Prostate gland (tissue), 2 donors: Measurements from ENCODE around the gene PCDHA6. TPM values are rescaled to one million over a fixed set of nuclear protein-coding genes. Genes with fewer than 3 reads are reported as not detected.
"Not testable (repeated sequence)": the region's sequence is repeated elsewhere in the genome, so short reads cannot be mapped to it uniquely, and the experiment has no call there.

Source experiments
- DNase-seq: peaks from one replicate; pipeline ENCODE4 v3.0.0-alpha.2; 2019; ENCODE audit warnings: low spot score
- H3K27ac ChIP-seq, 2 donors: fragments of 200-600 bp; sonication (generic); 2 replicates each; pipeline ENCODE4 v1.5.1; 2017 to 2019
- H3K27me3 ChIP-seq: fragments of 200-600 bp; sonication (generic); replicated peaks from 2 replicates; pipeline ENCODE4 v1.5.1; 2019; ENCODE audit not compliant: insufficient read depth
- H3K36me3 ChIP-seq, 2 donors: fragments of 200-600 bp; sonication (generic); 1 replicate in 1 of 2; 2 replicates in 1 of 2; pipeline versions ENCODE4 v1.5.1 to v1.8.1; 2017 to 2019
- H3K4me1 ChIP-seq: fragments of 200-600 bp; sonication (generic); replicated peaks from 2 replicates; pipeline ENCODE4 v1.5.1; 2019
- H3K4me3 ChIP-seq, 2 donors: fragments of 200-600 bp; sonication (generic); 2 replicates each; pipeline ENCODE4 v1.5.1; 2017 to 2019
- H3K9me3 ChIP-seq: fragments of 200-600 bp; sonication (generic); 2 replicates; pipeline ENCODE4 v1.5.1; 2017
- POLR2A ChIP-seq: fragments of 450-650 bp; IDR thresholded peaks from one replicate; pipeline ENCODE4 v1.6.1; 2016; ENCODE audit warnings: antibody characterized with exemption, mild to moderate bottlenecking
- POLR2AphosphoS5 ChIP-seq: sonication (generic); formaldehyde crosslinking; IDR thresholded peaks from one replicate; pipeline ENCODE4 v1.6.1; 2017; ENCODE audit warnings: antibody characterized with exemption
- WGBS: methylation state at CpG from one replicate; pipeline ENCODE4 v1.1.5; 2018; 5-methylcytosine and 5-hydroxymethylcytosine counted together
- intact Hi-C: fragments of 100-400 bp; cut with DNase I; formaldehyde crosslinking; loops from one replicate; pipeline ENCODE4 v1.14.2; 2022
- total RNA-seq, 2 donors: library from RNA; depleted of rRNA; stranded (reverse); fragments of >200 nt; gene quantifications; one replicate each; pipeline ENCODE4 v1.1.0, GENCODE V29; 2016
- TF ChIP-seq, protein P1 (sequence below), 4 experiments: fragments of 200-600 bp in 2 of 4; fragments of 450-650 bp in 2 of 4; sonication (generic) in 2 of 4; IDR thresholded peaks; 1 replicate in 3 of 4; 2 replicates in 1 of 4; pipeline ENCODE4 v1.5.1; 2016 to 2019; ENCODE audit warnings: antibody characterized with exemption in 4 of 4, mild to moderate bottlenecking in 2 of 4, moderate library complexity in 2 of 4

PCDHA6 gene, protein sequence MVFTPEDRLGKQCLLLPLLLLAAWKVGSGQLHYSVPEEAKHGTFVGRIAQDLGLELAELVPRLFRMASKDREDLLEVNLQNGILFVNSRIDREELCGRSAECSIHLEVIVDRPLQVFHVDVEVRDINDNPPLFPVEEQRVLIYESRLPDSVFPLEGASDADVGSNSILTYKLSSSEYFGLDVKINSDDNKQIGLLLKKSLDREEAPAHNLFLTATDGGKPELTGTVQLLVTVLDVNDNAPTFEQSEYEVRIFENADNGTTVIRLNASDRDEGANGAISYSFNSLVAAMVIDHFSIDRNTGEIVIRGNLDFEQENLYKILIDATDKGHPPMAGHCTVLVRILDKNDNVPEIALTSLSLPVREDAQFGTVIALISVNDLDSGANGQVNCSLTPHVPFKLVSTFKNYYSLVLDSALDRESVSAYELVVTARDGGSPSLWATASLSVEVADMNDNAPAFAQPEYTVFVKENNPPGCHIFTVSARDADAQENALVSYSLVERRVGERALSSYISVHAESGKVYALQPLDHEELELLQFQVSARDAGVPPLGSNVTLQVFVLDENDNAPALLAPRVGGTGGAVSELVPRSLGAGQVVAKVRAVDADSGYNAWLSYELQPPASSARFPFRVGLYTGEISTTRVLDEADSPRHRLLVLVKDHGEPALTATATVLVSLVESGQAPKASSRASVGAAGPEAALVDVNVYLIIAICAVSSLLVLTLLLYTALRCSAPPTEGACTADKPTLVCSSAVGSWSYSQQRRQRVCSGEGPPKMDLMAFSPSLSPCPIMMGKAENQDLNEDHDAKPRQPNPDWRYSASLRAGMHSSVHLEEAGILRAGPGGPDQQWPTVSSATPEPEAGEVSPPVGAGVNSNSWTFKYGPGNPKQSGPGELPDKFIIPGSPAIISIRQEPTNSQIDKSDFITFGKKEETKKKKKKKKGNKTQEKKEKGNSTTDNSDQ
- 1 to 10 TPM; 1.9 to 2.2 TPM for total RNA-seq

DNA sequence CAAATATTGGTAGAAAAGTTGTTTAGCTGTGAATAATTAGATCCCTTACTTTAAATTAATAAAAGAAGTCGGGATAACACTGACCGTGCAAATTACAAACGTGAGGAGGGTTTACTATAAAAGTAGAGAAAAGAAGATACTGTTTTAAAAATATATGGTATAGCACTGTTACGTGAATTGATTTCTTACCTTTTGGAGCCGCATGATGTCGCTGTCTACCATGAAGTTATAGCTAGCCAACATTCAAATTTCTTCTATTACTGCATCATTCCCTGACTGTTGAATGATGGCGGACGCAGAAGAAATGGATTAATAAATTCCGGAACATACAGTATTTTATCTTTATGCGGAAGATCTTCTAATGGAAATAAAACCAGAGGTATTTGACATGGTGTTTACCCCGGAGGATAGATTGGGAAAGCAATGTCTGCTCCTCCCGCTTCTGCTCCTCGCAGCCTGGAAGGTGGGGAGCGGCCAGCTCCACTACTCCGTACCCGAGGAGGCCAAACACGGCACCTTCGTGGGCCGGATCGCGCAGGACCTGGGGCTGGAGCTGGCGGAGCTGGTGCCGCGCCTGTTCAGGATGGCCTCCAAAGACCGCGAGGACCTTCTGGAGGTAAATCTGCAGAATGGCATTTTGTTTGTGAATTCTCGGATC, at the start of gene PCDHA6:
Gene PCDHA6, plus strand, starts transcription at position 257 of the 658 bp plus-strand sequence. Its CDS starts 132 bp downstream, at position 389.
- H3K9me3 ChIP-seq: no peaks in the 10 kb centered on the region
- H3K4me3 ChIP-seq: peak within 1 kb of the TSS in 1 of 2 donors; percentile 14
- H3K27ac ChIP-seq: no peak within 1 kb of the TSS
- intact Hi-C loops: no loop called here
- TF ChIP-seq POLR2A: no peak
- TF ChIP-seq, protein P1, sequence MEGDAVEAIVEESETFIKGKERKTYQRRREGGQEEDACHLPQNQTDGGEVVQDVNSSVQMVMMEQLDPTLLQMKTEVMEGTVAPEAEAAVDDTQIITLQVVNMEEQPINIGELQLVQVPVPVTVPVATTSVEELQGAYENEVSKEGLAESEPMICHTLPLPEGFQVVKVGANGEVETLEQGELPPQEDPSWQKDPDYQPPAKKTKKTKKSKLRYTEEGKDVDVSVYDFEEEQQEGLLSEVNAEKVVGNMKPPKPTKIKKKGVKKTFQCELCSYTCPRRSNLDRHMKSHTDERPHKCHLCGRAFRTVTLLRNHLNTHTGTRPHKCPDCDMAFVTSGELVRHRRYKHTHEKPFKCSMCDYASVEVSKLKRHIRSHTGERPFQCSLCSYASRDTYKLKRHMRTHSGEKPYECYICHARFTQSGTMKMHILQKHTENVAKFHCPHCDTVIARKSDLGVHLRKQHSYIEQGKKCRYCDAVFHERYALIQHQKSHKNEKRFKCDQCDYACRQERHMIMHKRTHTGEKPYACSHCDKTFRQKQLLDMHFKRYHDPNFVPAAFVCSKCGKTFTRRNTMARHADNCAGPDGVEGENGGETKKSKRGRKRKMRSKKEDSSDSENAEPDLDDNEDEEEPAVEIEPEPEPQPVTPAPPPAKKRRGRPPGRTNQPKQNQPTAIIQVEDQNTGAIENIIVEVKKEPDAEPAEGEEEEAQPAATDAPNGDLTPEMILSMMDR (IDR thresholded peaks at IDR 0.05): peak in 1 of 4 experiments; percentile 12
- no peaks in the 10 kb centered on the region for H3K36me3 ChIP-seq
- no peak for DNase-seq
- H3K27me3 ChIP-seq: peaks cover 2% of the 10 kb centered on the region
- no peaks in the 10 kb centered on the region for H3K4me1 ChIP-seq
- 17% methylated on average over 27 of the region's 27 CpGs for WGBS

DNA sequence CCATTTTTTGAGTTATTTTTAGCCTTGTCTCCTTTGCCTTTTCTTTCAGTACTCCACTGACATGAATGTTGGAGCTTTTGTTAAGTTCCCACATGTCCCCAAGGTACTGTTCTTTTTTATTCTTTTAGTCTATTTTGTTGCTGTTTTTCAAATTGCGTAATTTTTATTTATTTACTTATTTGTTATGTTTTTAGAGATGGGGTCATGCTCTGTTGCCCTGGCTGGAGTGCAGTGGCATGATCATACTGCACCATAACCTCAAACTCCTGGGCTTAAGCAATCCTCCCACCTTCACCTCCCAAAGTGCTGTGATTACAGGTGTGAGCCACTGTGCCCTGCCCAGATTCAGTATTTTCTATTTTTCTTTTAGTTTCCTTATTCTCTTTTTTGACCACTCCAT, 47.2 kb upstream of the PCDHA6 start:
- Histone ChIP-seq H3K9me3 (no peaks in the 10 kb centered on the region), H3K27ac (no peak overlapping the region), H3K36me3 (no peaks in the 10 kb centered on the region), H3K4me1 (no peaks in the 10 kb centered on the region), H3K27me3 (no peaks in the 10 kb centered on the region), H3K4me3 (no peak overlapping the region)
- no peak for DNase-seq
- TF ChIP-seq POLR2A (no peak), POLR2AphosphoS5 (no peak)
- TF ChIP-seq, protein P1 (IDR thresholded peaks at IDR 0.05): no peak
- intact Hi-C loops: no loop called here
- 96% methylated on average over 1 of the region's 1 CpG for WGBS

DNA sequence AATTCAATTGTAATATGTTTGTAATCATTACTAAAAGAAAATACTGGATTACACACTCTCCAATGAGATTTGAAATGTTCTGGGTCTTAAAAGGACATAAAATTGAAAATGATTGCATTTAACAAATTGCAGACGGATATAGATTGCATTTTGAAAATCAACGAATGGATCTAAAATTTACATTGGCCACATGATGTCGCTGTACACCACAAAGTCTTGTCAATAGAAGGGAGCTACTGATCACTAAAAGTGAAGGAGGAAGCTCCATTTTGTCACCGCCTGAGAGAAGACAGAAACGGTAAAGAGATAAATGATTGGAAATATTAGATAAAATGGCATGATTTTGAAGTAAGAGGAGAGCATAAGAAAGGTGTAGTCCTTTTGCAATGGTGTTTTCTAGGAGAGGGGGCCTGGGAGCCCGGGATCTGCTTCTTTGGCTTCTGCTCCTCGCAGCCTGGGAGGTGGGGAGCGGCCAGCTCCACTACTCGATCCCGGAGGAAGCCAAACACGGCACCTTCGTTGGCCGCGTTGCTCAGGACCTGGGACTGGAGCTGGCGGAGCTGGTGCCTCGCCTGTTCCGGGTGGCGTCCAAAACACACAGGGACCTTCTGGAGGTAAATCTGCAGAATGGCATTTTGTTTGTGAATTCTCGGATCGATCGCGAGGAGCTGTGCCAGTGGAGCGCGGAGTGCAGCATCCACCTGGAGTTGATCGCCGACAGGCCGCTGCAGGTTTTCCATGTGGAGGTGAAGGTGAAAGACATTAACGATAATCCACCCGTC, 41.7 kb upstream of the PCDHA6 start, which contains the start of gene PCDHA1:
Gene PCDHA1, plus strand, starts transcription at position 236 of the 782 bp plus-strand sequence.
- H3K4me3 ChIP-seq: no peak within 1 kb of the TSS
- peaks cover 3% of the 10 kb centered on the region for H3K27me3 ChIP-seq
- 24% methylated on average over 29 of the region's 29 CpGs for WGBS
- intact Hi-C loops: no loop called here
- H3K4me1 ChIP-seq: no peaks in the 10 kb centered on the region
- H3K27ac ChIP-seq: no peak within 1 kb of the TSS
- TF ChIP-seq, protein P1 (IDR thresholded peaks at IDR 0.05): no peak
- no peak for TF ChIP-seq POLR2AphosphoS5
- H3K36me3 ChIP-seq: no peaks in the 10 kb centered on the region
- DNase-seq: no peak
- no peaks in the 10 kb centered on the region for H3K9me3 ChIP-seq

DNA sequence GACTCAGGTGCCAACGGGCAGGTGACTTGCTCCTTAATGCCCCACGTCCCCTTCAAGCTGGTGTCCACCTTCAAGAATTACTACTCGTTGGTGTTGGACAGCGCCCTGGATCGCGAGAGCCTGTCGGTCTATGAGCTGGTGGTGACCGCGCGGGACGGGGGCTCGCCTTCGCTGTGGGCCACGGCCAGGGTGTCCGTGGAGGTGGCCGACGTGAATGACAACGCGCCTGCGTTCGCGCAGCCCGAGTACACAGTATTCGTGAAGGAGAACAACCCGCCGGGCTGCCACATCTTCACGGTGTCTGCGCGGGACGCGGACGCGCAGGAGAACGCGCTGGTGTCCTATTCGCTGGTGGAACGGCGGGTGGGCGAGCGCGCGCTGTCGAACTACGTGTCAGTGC, 40.3 kb upstream of the PCDHA6 start:
- H3K4me3 ChIP-seq, DNase-seq, H3K4me1 ChIP-seq, H3K27ac ChIP-seq, H3K9me3 ChIP-seq, H3K36me3 ChIP-seq, intact Hi-C loops, H3K27me3 ChIP-seq: not testable (repeated sequence)
- WGBS: 32% methylated on average over 44 of the region's 44 CpGs

DNA sequence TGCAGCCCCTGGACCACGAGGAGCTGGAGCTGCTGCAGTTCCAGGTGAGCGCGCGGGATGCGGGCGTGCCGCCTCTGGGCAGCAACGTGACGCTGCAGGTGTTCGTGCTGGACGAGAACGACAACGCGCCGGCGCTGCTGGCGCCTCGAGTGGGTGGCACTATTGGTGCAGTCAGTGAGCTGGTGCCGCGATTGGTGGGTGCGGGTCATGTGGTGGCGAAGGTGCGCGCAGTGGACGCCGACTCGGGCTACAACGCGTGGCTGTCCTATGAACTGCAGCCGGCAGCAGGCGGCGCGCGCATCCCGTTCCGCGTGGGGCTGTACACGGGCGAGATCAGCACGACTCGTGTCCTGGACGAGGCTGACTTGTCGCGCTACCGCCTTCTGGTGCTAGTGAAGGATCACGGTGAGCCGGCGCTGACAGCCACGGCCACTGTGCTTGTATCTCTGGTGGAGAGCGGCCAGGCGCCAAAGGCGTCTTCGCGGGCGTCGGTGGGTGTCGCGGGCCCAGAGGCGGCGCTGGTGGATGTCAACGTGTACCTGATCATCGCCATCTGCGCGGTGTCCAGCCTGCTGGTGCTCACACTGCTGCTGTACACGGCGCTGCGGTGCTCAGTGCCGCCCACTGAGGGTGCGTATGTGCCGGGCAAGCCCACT, 39.8 kb upstream of the PCDHA6 start:
- H3K27ac ChIP-seq, DNase-seq, H3K4me1 ChIP-seq, intact Hi-C loops, H3K27me3 ChIP-seq, H3K9me3 ChIP-seq, H3K4me3 ChIP-seq, H3K36me3 ChIP-seq: not testable (repeated sequence)
- 44% methylated on average over 50 of the region's 70 CpGs for WGBS
